Calu3 (cell line): ENCODE data around the gene NTM. TPM values are rescaled to one million over a fixed set of nuclear protein-coding genes. Genes with fewer than 3 reads are reported as not detected.

Experiments
- BruUV-seq: library from RNA; stranded (reverse); fragments of 400-500 nt; replicated peaks from 2 replicates; lab custom pipeline; 2021; lab: Mats Ljungman, UMichigan
- CTCF ChIA-PET: fragments of 300-600 bp; sonication (Branson Sonifier 250); formaldehyde crosslinking; loops from one replicate; lab custom pipeline; 2022; ENCODE audit warnings: antibody characterized with exemption; lab: Charles Lee
- DNase-seq: peaks from one replicate; pipeline ENCODE4 v3.0.0; 2022
- H3K27ac Mint-ChIP-seq: one replicate; pipeline ENCODE4 v1.8.0; 2022; ENCODE audit warnings: mixed read lengths; ENCODE audit not compliant: unreplicated experiment
- H3K27me3 Mint-ChIP-seq: one replicate; pipeline ENCODE4 v1.8.0; 2022; ENCODE audit warnings: mixed read lengths; ENCODE audit not compliant: unreplicated experiment
- H3K36me3 Mint-ChIP-seq: one replicate; pipeline ENCODE4 v1.8.0; 2022; ENCODE audit warnings: mild to moderate bottlenecking, moderate library complexity, mixed read lengths; ENCODE audit not compliant: insufficient read depth, unreplicated experiment
- H3K4me1 Mint-ChIP-seq: one replicate; pipeline ENCODE4 v1.8.0; 2022; ENCODE audit warnings: mild to moderate bottlenecking, low read depth, mixed read lengths; ENCODE audit not compliant: unreplicated experiment
- H3K4me3 Mint-ChIP-seq: one replicate; pipeline ENCODE4 v1.8.0; 2022; ENCODE audit warnings: mild to moderate bottlenecking, low read depth, moderate library complexity, mixed read lengths; ENCODE audit not compliant: unreplicated experiment
- H3K9me3 Mint-ChIP-seq: one replicate; pipeline ENCODE4 v1.8.0; 2022; ENCODE audit warnings: low read depth, mixed read lengths; ENCODE audit not compliant: unreplicated experiment
- intact Hi-C: fragments of 100-400 bp; cut with micrococcal nuclease; formaldehyde crosslinking; loops from one replicate; pipeline ENCODE4 v1.10.0; 2022; ENCODE audit not compliant: unreplicated experiment
- total RNA-seq: library from RNA; stranded (reverse); gene quantifications from 2 replicates; pipeline ENCODE4 v1.2.3, GENCODE V29; 2022
- TF ChIP-seq, protein P1 (sequence below): fragments of 200-600 bp; IDR thresholded peaks from one replicate; pipeline ENCODE4 v1.8.0; 2022; ENCODE audit warnings: antibody characterized with exemption; ENCODE audit not compliant: unreplicated experiment

The NTM gene
- total RNA-seq, 1 experiment from 2014 or later, result not detected

DNA sequence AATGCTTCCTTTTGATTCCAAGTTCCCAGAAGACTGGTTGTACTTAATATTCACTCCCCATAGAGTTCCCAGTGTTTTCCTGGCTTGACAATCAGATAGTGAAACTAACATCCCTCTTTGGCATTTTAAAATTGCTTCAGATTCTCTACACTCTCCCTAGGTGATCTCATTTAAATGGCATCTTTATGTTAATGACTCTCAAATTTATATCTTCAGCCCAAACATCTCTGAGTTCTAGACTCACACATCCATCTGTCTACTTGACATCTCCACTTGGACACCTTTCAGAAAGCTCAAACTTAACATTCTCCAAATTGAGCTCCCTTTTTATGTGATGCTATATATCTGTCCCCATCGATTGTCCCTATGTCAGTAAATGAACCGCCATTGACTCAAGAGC lies 232.0 kb downstream of the NTM start:
- CTCF ChIA-PET, result no interaction called here
- H3K27ac Mint-ChIP-seq, result no peak overlapping the region
- no TSS peak for BruUV-seq
- no peak for DNase-seq
- intact Hi-C loops, result no loop called here
- H3K27me3 Mint-ChIP-seq, result no peaks in the 10 kb centered on the region
- TF ChIP-seq, protein P1, sequence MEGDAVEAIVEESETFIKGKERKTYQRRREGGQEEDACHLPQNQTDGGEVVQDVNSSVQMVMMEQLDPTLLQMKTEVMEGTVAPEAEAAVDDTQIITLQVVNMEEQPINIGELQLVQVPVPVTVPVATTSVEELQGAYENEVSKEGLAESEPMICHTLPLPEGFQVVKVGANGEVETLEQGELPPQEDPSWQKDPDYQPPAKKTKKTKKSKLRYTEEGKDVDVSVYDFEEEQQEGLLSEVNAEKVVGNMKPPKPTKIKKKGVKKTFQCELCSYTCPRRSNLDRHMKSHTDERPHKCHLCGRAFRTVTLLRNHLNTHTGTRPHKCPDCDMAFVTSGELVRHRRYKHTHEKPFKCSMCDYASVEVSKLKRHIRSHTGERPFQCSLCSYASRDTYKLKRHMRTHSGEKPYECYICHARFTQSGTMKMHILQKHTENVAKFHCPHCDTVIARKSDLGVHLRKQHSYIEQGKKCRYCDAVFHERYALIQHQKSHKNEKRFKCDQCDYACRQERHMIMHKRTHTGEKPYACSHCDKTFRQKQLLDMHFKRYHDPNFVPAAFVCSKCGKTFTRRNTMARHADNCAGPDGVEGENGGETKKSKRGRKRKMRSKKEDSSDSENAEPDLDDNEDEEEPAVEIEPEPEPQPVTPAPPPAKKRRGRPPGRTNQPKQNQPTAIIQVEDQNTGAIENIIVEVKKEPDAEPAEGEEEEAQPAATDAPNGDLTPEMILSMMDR, result no peak
- peaks cover 15% of the 10 kb centered on the region for H3K9me3 Mint-ChIP-seq
- no peaks in the 10 kb centered on the region for H3K36me3 Mint-ChIP-seq
- H3K4me3 Mint-ChIP-seq, result no peak overlapping the region
- no peaks in the 10 kb centered on the region for H3K4me1 Mint-ChIP-seq

DNA sequence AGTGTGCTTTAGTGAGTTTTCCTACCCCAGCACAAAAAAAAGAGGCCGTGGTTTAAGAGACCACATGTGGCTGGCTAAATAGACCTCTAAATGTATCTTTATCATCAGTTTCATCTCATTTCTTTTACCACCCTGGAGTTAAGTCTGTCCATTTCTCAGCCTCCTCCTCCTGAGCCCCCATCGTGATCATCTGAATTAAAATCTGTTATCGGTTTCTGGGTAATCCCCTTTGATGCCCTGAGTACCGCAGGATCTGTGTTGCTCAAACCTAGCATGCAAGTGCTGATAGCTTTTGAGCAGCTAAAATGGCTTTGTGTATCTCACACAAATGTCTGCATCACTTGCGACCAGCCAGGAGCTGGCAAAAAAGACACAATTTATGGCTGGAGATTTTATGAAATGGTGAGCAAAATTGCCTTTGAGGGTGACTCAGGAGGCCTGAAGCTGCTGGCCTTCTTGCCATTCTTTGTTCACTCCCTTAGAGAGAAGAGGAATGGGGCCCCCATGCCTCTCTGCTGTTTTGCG lies 236.5 kb downstream of the NTM start:
- DNase-seq, result no peak
- Mint-ChIP-seq H3K27ac (no peak overlapping the region), H3K27me3 (no peaks in the 10 kb centered on the region), H3K36me3 (no peaks in the 10 kb centered on the region), H3K9me3 (peaks cover 20% of the 10 kb centered on the region), H3K4me1 (no peaks in the 10 kb centered on the region), H3K4me3 (no peak overlapping the region)
- intact Hi-C loops, result no loop called here
- no TSS peak for BruUV-seq
- CTCF ChIA-PET, result no interaction called here
- TF ChIP-seq, protein P1, result no peak

DNA sequence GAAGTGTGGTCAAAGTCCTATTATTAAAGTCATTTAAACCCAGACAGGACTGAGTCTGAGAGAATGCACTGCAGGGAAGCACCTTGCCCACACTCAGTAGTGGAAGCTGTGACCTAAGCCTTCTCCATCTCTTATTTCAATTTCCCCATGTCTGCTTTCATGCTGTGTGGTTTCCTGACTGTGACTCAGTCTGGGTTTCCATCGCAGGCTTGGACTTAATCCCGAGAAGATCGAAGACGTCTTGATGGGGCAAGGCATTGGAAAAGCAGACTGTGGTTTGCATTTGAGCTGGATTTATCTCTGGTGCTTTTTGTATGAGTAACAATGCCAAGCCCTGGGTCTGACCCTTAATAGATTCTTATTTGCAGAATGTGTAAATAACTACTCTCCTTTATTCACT lies 238.9 kb downstream of the NTM start:
- no peak for DNase-seq
- Mint-ChIP-seq H3K27ac (no peak overlapping the region), H3K9me3 (peaks cover 11% of the 10 kb centered on the region), H3K36me3 (no peaks in the 10 kb centered on the region), H3K4me3 (no peak overlapping the region), H3K4me1 (no peaks in the 10 kb centered on the region), H3K27me3 (no peaks in the 10 kb centered on the region)
- no TSS peak for BruUV-seq
- TF ChIP-seq, protein P1, result no peak
- intact Hi-C loops, result no loop called here
- CTCF ChIA-PET, result no interaction called here

DNA sequence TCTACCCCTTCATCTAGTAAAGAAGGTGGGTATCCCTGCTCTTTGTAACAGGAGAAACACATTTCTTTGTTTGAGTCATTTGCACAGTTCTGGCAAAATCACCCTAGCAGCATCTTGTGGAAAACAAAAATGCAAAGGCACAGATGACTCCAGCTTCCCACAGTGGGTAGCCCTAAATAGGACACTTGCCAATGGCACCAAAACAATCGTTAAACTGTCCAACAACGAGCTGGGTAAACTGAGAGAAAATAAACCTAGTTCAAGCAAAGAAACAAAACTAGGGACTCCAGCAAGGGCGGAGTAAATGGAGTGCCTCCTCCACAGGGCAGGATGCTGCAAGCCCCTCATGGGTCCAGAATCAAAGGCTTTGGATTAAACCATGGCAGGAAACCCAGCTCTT lies 239.5 kb downstream of the NTM start:
- Mint-ChIP-seq H3K36me3 (no peaks in the 10 kb centered on the region), H3K27me3 (no peaks in the 10 kb centered on the region), H3K27ac (no peak overlapping the region), H3K4me1 (no peaks in the 10 kb centered on the region), H3K4me3 (no peak overlapping the region), H3K9me3 (peaks cover 11% of the 10 kb centered on the region)
- no TSS peak for BruUV-seq
- TF ChIP-seq, protein P1, result no peak
- no peak for DNase-seq
- CTCF ChIA-PET, result no interaction called here
- intact Hi-C loops, result no loop called here
